Parathyroid adenoma (tissue), 2 donors: ENCODE results near the gene LMOD1.

Source experiments
- H2AFZ ChIP-seq: fragments of 300-600 bp; sonication (generic); one replicate; pipeline ENCODE4 v1.7.0; 2017; ENCODE audit warnings: antibody characterized with exemption, mild to moderate bottlenecking
- H3K27ac ChIP-seq: fragments of 300-600 bp; sonication (generic); one replicate; pipeline ENCODE4 v1.7.0; 2017
- H3K27me3 ChIP-seq: fragments of 300-600 bp; sonication (generic); one replicate; pipeline ENCODE4 v1.7.0; 2017; ENCODE audit warnings: low read length; ENCODE audit not compliant: control insufficient read depth, insufficient read depth
- H3K36me3 ChIP-seq: fragments of 300-600 bp; sonication (generic); one replicate; pipeline ENCODE4 v1.7.0; 2017; ENCODE audit warnings: low read length; ENCODE audit not compliant: control insufficient read depth, insufficient read depth
- H3K4me1 ChIP-seq: fragments of 300-600 bp; sonication (generic); one replicate; pipeline ENCODE4 v1.7.0; 2017; ENCODE audit warnings: control low read depth
- H3K4me2 ChIP-seq: fragments of 300-600 bp; sonication (generic); one replicate; pipeline ENCODE4 v1.7.0; 2017; ENCODE audit warnings: low read length
- H3K4me3 ChIP-seq: fragments of 300-600 bp; sonication (generic); one replicate; pipeline ENCODE4 v1.7.0; 2017; ENCODE audit warnings: low read depth, low read length
- H3K79me2 ChIP-seq: fragments of 300-600 bp; sonication (generic); one replicate; pipeline ENCODE4 v1.7.0; 2017; ENCODE audit warnings: control low read depth
- H3K9ac ChIP-seq: fragments of 300-600 bp; sonication (generic); one replicate; pipeline ENCODE4 v1.7.0; 2017; ENCODE audit warnings: mild to moderate bottlenecking
- H3K9me3 ChIP-seq: fragments of 300-600 bp; sonication (generic); one replicate; pipeline ENCODE4 v1.7.0; 2017; ENCODE audit warnings: low read length; ENCODE audit not compliant: control insufficient read depth
- CTCF ChIP-seq: fragments of 300-600 bp; sonication (generic); IDR thresholded peaks from one replicate; pipeline ENCODE4 v1.7.0; 2017; ENCODE audit warnings: antibody characterized with exemption, mild to moderate bottlenecking
- donor health status: primary hyperparathyroidism.

Gene LMOD1

GRCh38 chr1:201985355-201985754 lies 39.0 kb upstream of the LMOD1 start:
- Histone ChIP-seq H3K79me2 (no peaks in the 10 kb centered on the region), H3K4me1 (no peaks in the 10 kb centered on the region), H2AFZ (no peak overlapping the region), H3K4me2 (no peak overlapping the region), H3K27ac (no peak overlapping the region), H3K9me3 (no peaks in the 10 kb centered on the region), H3K27me3 (no peaks in the 10 kb centered on the region), H3K4me3 (no peak overlapping the region), H3K9ac (no peak overlapping the region), H3K36me3 (no peaks in the 10 kb centered on the region)
- no peak for TF ChIP-seq CTCF

- Histone ChIP-seq H3K9ac (no peak overlapping the region), H2AFZ (no peak overlapping the region), H3K27ac (no peak overlapping the region), H3K27me3 (no peaks in the 10 kb centered on the region), H3K4me1 (no peaks in the 10 kb centered on the region), H3K79me2 (no peaks in the 10 kb centered on the region), H3K36me3 (no peaks in the 10 kb centered on the region), H3K9me3 (no peaks in the 10 kb centered on the region), H3K4me2 (no peak overlapping the region), H3K4me3 (no peak overlapping the region)
- no peak for TF ChIP-seq CTCF
Observed at GRCh38 chr1:201984446-201984845, 38.1 kb upstream of the LMOD1 start.

- Histone ChIP-seq H3K4me3 (peak overlapping the region; percentile 63), H2AFZ (peak overlapping the region; percentile 73), H3K4me2 (peak overlapping the region; percentile 85), H3K79me2 (no peaks in the 10 kb centered on the region), H3K36me3 (no peaks in the 10 kb centered on the region), H3K27me3 (no peaks in the 10 kb centered on the region), H3K9me3 (no peaks in the 10 kb centered on the region), H3K4me1 (no peaks in the 10 kb centered on the region), H3K9ac (peak overlapping the region; percentile 19), H3K27ac (peak overlapping the region; percentile 62)
- TF ChIP-seq CTCF: no peak
Observed at GRCh38 chr1:201983380-201983805, 37.0 kb upstream of the LMOD1 start.

- no peaks in the 10 kb centered on the region for H3K36me3 ChIP-seq
- peak within 1 kb of the TSS; percentile 62 for H3K27ac ChIP-seq
- H3K9ac ChIP-seq: peak within 1 kb of the TSS; percentile 19
- peak within 1 kb of the TSS; percentile 63 for H3K4me3 ChIP-seq
- H3K4me2 ChIP-seq: peak within 1 kb of the TSS; percentile 85
- H3K4me1 ChIP-seq: no peaks in the 10 kb centered on the region
- TF ChIP-seq CTCF: no peak
- H3K27me3 ChIP-seq: no peaks in the 10 kb centered on the region
- H3K79me2 ChIP-seq: no peaks in the 10 kb centered on the region
- peak within 1 kb of the TSS; percentile 82 for H2AFZ ChIP-seq
- no peaks in the 10 kb centered on the region for H3K9me3 ChIP-seq
Observed at GRCh38 chr1:201982623-201983379, 36.5 kb upstream of the LMOD1 start, which contains the start of gene RNPEP. Gene RNPEP, plus strand, starts transcription at chr1:201982648. Its CDS starts 19 bp downstream, at chr1:201982667.
